ENCODE measurements around the gene XPR1.

GRCh38 chr1:180732866-180733265, 101.0 kb downstream of the XPR1 start:
- TF ChIP-seq CTCF (IDR thresholded peaks at IDR 0.05) (no peak), EP300 (IDR thresholded peaks at IDR 0.05) (no peak)

Data from esophagus muscularis mucosa (tissue), 3 donors.